Stimulated activated naive CD8-positive, alpha-beta T cell treated with anti-CD3 and anti-CD28 coated beads, Interleukin-15, Interleukin-2, amounts not matched to agents 100 U/mL and 50 U/mL, for 24 hours (primary cell): ENCODE data around the gene SLC6A3.
"Not testable (repeated sequence)": the region's sequence is repeated elsewhere in the genome, so short reads cannot be mapped to it uniquely, and the experiment has no call there.

ENCODE experiments used
- ATAC-seq: fragments of 150-1000 bp; cut with Tn5 transposase; one replicate; pipeline ENCODE4 v1.10.0; 2021
- DNase-seq: peaks from one replicate; pipeline ENCODE4 v3.0.0; 2021

The SLC6A3 gene

DNA sequence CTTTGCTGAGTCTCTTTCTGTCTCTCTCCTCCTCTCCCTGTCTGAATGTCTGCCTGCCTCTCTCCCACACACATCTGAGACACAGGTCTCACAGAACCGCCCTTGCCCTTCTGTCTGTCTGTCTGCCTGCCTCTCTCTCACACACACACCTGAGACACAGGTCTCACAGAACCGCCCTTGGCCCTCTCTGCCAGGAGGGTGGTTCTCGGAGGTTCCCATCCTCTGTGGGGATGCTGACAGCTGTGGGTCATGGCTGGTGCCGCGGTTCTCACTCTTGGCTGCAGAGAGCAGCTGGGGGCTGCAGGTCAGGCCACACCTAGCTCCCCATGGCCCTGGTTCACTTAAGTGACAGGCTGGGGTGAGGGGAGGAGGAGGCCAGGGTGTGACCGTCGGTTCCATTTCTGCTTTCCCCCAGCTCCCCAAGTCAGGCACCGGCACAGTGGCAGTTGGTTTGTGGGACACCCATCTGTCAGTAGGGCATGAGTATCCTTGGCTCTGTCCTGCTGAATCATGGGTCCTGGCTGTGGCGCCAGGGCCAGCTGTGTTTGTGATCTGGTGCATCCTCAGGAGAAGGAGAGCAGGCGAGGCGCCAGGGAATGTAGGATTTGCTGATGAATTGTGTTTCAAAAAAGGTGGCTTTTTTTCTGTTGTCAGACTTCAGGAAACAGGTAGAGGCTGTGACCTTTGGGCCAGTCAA, 58.0 kb downstream of the SLC6A3 start:
- ATAC-seq, result no peak
- DNase-seq, result no peak

DNA sequence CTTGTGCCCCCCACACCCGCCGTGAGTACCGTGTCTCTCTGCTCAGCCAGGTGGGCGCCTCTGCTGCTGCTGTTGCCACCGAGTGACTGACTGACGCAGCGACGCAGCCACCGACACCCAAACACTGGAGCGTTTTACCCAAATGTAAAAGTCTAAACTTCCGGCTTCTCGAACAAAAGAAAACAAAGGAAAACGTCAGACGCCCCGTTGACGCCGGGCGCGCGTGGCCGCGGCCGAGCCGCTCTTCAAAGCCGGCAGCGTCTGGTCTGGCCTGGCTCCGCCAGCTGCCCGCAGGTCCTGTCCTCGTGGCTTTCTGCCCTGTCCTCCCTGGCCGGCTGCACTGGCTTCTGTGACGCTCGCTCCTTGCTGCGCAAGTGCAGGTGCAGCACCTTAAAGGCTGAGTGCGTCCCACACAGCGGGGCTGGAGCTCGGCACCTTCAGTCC, 58.9 kb downstream of the SLC6A3 start:
- ATAC-seq, result peak; percentile 49
- peak; percentile 54 for DNase-seq

DNA sequence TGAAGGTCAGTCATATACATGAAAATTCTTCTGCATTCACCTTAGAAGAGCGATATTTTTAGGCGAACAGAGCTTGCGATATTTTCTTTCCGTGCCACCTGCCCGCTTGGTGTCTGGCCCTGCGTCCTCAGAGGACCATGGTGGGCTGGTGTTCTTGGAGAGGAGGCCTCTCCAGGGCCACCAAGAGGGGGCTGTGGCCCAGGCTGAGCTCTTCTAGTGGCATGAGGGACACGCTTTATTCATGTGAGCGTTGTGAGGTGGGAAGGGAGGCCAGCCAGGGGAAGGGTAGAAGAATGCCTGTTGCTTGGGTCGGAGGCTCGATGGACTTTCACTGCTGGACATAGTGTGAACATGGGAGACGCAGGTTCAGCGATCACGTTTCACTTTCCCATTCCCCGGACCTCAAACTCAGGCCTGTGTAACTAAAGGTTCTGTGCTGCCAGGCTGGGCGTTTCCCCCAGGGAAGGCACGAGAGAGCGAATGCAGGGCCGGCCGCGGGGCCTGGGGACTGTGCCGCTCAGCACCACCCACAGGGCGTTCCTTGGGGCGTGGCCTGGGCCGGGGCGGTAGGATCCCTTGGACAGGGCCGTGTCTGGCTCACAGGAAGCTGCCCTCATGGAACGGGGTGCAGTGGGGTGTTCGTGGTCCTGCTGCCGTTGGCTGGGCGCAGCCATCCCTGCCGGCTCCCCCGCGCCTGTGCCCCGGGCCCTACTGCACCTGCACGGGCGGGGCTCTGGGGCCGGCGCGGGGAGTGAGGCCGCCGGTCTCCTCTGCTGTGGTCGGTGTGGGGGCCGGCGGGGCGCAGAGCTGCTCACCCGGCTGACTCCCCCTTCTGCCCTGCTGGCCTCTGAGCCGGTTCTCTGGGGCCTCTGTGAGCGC, 59.6 kb downstream of the SLC6A3 start:
- DNase-seq (peak; percentile 91), ATAC-seq (peak; percentile 98)

DNA sequence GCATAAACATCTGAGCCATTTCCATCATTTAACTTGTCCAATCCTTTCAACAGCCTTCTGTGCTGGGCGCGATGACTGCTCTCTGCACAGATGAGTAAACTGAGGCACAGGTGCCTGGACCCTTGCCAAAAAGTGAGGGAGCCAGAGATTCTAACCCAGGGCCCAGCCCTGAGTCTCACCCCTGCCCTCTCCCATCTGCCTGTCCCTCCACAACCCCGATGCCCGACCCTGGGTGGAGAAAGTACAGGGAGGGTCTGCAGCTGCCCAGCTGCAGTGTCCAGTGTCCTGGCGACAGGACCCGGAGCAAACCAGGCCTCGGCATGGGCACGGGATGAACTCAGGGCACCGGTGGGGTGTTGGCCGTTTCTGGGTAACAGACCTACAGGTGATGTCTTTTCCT, 60.7 kb downstream of the SLC6A3 start:
- ATAC-seq (no peak), DNase-seq (no peak)

DNA sequence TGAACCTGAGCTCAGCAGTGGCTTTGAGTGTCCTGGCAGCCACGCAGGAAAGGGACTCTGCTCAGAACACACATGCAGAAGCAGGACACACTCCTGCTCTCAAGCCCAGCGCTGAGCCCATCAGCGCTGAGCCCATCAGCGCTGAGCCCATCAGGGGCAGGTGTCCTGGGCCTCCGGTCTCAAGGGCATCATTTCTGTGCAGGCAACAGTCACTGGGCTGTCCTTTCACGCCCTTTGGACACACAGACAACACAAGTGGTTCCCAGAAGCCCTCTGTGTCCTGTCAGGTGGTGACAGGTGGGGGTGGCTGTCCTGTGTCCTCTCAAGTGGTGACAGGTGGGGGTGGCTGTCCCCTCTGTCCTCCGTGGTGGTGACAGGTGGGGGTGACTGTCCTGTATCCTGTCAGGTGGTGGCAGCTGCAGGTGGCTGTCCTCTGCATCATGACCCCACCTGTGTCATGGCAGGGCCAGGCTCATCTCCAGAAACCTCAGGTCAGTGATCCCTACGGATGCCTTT, 61.3 kb downstream of the SLC6A3 start:
- DNase-seq (no peak), ATAC-seq (no peak)

DNA sequence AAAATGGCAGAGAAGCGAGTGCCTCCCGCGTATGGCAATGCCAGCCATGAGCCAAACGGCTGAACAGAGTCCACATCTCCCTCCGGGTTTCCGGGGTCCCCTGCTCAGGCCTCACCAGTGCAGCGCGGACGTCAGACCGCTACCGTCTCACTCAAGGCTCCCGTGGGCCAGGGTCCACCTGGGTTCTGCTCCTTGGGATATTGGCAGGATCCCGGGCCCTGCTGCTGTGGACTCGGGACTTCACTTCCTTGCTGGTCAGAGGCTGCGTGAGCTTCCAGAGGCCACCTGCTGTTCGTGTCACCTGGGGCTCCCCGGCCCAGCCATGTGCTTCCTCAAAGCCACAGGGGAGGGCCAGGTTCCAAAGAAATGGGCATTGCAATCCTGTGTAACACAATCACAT, 61.9 kb downstream of the SLC6A3 start:
- ATAC-seq (no peak), DNase-seq (no peak)

DNA sequence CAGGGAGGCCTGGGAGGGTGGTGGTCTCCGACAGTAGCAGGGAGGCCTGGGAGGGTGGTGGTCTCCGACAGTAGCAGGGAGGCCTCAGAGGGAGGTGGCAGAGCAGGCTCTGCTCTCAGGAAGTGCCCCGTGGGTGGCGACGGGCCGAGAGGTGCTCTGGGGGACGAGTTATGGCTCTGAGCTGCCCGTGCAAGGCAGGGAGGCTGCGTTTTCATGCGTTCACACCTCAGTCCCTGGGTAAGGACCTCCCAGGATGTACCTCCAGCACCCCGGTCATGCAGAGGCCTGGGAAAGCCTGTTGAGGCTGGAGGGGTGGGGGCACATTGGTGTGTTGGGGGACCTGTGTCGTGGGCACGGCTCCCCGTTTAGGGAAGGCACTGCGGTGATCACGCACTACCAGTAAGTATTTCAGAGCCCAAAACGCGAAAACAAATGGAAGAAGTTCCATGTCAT, 63.0 kb downstream of the SLC6A3 start:
- ATAC-seq, result no peak
- DNase-seq, result no peak

DNA sequence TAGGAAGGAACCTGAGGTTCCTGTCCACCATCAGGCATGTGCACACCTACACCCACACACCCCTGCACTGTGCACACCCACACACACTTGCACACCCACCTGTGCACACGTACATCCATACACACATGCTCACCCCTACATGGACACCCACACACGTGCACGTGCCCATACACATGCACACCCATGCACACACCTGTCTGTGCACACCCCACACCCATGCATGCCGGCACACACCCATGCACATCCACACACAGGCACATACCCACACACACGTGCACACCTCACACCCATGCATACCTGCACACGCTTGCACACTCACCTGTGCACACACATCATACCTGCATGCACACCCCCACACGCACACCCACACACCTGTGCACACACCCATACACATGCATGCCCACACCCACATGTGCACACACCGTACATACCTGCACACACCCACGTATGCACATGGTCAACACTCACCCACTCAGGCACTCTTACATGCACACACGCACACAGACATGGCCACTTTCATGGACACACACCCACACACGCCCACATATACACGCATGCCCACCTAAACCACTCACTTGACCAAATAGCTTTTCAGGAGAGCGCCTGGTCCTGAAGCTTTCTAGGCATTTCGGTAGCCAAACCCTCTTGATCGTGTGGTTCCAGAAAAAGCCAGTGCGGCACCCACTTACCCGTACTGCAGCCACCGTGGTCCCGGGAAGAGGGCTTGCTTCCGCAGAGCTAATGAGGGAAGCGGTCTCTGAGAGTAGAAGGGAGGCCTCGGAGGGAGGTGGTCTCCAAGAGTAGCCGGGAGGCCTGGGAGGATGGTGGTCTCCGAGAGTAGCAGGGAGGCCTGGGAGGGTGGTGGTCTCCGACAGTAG, 63.6 kb downstream of the SLC6A3 start:
- no peak for ATAC-seq
- DNase-seq, result no peak

DNA sequence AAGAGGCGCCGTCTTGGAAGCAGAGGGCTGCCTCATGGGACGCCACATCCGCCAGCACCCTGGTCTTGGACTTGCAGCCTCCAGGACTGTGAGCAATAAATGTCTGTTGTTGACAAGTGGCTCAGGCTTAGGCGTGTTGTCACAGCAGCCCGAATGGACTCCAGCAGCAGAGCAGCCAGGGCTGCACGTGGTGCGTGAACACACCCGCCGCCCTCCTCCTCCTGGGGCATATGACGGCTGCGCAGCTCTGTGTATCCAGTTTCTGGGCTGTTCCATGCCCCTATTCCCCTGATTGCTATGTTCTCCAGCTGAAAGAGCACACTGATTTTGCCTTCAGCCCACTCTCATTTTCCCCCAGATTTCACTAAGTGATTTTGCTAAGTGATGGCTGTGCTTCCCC, 64.3 kb downstream of the SLC6A3 start:
- DNase-seq, result no peak
- no peak for ATAC-seq

DNA sequence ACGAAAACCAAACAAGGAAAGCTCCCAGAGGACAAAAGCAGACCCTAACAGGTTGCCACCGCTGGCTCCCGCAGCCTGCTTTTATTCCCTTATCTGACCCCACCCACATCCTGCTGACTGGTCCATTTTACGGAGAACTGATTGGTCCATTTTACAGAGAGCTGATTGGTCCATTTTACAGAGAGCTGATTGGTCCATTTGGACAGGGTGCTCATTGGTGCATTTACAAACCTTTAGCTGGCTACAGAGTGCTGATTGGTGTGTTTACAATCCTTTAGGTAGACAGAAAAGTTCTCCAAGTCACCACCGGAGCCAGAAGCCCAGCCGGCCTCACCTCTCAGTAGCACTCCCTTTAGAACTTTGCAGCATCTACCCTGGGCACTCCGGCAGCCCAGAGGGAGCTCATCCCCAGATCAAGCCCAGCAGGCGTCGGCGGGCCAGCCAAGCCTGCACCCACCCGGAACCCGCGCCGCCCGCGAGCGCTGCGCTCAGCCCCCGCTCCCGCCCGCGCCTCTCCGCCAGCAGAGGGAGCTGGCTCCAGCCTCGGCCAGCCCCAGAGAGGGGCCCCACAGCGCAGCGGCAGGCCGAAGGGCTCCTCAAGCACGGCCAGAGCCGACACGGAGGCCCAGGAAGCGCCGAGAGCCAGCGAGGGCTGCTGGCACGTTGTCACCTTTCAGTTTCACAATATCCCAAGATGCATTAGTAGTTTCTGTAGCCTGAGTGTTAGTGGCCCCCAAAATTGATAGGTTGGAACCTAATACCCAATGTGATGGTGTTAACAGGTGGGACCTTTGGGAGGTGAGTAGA, 65.0 kb downstream of the SLC6A3 start:
- peak; percentile 67 for DNase-seq
- ATAC-seq, result peak; percentile 84

DNA sequence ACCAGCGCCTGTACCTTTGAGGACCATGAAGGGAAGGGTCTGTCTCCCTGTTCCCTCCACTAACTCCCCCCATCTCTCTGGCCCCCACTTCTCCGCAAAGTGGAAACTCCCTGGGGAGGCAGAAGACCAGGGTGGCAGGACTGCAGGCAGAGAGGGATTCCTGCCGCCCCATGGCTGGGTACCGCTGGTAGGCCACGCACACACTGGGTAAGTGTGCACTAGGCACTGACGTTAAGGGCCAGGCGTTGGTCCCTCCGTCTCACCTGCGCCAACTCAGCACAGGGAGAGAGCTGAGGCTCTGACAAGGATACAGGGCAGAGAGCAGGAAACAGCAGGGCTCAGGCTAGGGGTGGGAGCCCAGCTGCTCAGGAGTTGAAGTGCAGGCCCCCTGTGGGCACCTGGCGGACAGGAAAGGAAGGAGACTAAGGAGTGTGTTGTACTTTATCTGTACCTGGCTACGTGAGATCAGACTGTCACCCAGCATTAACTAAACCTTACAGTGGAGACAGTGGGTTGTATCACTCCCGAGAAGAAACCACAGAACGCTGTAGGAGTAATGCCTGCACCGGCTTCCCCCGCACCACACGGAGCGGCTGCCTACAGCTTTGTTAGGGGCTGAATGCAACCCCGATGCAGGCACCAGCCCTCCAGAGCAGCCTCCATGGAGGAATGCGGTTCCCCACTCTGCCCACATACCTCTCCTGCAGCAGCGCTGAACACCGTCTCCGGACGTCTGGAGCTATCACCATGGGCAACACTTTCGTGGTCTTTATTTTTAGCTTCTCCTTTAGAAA, 66.2 kb downstream of the SLC6A3 start:
- ATAC-seq (no peak), DNase-seq (no peak)

DNA sequence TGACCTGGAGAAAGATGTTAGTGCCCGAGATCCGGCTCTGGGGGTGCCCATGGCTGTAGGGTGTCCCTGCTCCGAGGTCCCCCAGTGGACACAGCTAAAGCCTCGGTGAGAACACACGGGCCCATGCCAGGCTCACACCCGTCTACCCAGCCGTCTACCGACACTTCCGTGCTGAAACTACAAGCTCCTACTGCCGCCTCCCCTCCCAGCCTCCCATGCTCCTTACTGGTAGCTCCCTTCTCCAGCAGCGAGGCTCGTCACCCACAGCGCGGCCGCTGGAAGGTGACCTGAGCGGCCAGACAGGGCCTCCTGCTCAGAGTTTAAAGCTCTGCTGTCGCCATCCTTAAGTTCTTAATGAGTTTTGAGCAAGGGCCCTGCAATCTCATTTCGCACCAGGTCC, 67.1 kb downstream of the SLC6A3 start:
- no peak for DNase-seq
- no peak for ATAC-seq

DNA sequence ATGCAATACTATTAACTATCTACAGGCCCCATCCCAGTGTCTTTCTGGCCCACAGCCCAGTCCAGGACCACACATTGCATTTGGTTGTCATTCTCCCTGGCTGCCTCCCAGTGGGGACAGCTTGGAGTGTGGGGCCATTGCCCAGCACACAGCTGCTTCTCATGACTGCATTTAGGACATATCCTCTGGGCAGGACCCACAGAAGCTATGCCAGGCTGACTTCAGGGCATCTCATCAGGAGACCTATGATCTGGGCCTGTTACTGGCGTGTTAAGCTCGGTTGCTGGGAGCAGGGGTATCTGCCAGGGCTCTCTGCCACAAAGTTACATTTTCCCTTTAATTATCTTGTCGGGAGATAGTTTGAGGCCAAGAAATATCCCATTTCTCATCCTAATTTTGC, 68.3 kb downstream of the SLC6A3 start:
- no peak for DNase-seq
- no peak for ATAC-seq

DNA sequence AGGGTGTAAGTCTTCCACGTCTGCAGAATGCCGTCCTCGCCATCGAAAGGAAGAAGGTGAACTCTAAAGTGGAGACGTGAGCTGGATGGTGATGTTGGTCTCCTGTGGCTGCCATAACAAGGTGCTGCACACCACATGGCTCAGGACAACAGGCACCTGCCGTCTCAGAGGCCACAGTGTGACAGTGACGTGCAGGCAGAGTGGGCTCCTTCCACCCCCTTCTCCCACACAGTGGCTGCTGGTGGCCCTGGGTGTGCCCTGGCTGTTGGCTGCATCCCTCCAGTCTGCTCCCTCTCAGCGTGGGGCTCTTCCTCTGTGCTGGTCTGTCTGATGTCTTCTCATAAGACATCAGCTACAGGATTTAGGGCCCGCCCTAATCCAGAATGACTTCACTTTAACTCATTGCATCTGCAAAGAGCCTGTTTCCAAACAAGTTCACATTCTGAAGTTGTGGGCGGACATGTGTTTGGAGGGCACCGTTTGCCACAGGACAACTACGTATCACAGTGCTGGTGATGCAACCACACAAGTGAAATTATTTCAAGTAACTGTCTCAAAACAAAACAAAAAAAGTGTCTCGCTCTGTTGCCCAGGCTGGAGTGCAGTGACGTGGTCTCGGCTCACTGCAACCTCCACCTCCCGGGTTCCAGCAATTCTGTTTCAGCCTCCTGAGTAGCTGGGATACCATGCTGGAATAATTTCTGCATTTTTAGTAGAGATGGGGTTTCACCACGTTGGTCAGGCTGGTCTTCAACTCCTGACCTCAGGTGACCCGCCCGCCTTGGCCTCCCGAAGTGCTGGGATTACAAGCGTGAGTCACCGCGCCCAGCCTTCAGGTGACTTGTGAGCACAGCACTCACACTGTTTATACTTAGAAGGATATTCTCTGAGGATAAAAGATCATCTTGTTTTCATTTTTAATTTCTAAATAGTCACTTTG, 69.1 kb downstream of the SLC6A3 start:
- DNase-seq (no peak), ATAC-seq (no peak)

DNA sequence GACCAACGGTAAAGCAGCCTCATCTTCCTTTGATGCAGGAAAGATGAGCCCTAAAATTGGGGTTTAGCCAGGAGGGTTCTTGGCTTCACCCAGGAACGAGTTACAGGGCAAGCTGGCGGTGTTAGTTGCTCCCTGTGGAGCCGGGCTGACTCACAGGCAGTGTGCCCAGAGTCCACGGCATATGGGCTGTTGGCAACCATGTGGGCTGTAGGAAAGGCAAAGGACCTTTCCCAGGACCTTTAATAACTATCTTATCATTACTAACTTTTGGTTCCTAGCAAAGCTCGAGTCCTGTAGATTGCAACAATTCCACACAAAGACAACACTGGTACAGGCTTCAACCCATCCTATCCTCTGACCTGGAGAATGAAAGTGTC, 70.6 kb downstream of the SLC6A3 start:
- DNase-seq (no peak), ATAC-seq (no peak)

DNA sequence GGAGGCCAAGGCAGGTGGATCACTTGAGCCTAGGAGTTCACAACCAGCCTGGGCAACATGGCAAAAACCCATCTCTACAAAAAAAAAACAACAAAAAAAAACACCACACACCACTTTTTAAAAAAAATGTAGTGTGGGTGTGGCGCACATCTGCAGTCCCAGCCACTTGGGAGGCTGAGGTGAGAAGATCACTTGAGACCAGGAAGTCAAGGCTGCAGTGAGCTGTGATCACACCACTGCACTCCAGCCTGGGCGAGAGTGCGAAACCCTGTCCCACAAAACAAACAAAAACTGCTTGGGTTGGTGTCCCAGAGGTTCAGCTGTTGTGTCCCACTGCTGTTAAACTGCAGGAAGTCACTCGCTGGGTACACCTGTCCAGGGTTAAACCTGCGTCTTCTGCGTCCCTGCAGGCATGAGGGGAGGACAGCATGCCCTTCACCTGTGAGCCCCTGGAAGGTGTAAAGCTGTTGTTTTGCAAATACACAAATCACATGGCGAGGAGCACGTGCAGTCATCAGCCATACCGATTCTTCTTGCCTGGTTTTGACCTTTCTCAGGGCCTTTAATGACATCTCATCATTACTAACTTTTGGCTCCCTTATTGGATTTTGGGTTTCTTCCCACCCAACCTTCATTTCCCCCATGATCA, 71.1 kb downstream of the SLC6A3 start:
- DNase-seq (no peak), ATAC-seq (no peak)

DNA sequence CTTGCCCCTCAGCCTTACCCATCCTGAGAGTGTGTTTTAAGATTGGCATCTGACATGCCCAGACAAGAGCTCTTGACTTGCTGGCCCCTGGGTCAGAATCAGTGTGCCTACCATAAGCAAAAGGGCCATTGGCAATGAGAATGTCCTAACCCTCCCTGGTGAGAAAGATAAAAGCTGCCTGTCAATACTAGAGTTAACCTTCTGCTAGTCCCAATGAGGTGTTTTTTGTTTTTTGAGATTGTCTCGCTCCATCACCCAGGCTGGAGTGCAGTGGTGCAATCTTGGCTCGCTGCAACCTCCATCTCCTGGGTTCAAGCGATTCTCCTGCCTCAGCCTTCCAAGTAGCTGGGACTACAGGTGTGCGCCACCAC, 73.3 kb downstream of the SLC6A3 start:
- ATAC-seq, DNase-seq: not testable (repeated sequence)

DNA sequence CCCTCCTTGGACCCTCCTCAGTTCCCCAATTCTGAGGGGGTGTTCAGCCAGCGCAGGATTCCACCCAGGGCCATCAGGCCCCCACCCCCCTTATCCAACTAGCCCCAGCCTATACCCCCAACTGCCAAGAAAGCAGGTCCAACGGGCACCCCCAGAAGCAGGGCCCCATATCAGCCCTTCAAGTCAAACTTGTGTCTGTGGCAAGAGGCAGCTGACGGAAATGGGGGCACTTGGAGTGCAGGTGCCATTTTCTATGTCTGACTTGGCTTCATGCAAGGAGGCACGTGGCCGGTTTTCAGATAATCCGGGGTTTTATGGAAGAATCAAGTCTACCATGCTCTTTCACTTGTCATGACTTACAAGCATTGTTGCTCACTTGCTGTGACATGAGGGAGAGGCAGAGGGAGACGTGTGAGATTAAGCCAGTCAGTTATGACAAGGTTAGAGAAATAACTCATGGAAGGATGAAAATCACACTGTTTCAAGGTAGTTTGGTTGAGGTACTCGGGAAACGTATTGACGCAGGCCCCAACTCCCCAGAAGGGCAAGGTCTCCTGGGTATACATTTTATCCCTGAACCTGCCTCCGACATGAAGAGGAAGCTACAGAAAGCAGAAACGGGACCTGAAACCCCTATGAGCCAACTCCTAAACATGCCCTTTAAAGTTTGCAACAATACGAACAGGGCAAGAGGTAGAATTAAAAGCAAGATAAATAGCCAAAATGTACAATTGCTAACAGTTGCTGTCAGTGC, 73.8 kb downstream of the SLC6A3 start:
- ATAC-seq, result no peak
- DNase-seq, result no peak
